Neural cell (in vitro differentiated cells): ENCODE data around the gene UCN2. TPM values are rescaled to one million over a fixed set of nuclear protein-coding genes. Genes with fewer than 3 reads are reported as not detected.

Experiments
- H2AFZ ChIP-seq: fragments of 200-600, 300-800 bp; sonication (generic), shearing (Covaris generic); 2 replicates; pipeline ENCODE4 v1.6.0; 2014; ENCODE audit warnings: low read depth, mild to moderate bottlenecking, antibody characterized with exemption, low read length, moderate library complexity
- H3F3A ChIP-seq: fragments of 200-600 bp; shearing (Covaris generic); 2 replicates; pipeline ENCODE4 v1.6.1; 2016; ENCODE audit warnings: mild to moderate bottlenecking, moderate library complexity, mixed read lengths, antibody characterized with exemption, low read length; ENCODE audit not compliant: insufficient read depth, poor library complexity, severe bottlenecking
- H3K27ac ChIP-seq: fragments of 200-600, 300-800 bp; sonication (generic), shearing (Covaris generic); 2 replicates; pipeline ENCODE4 v1.5.1; 2014; ENCODE audit warnings: mild to moderate bottlenecking, low read length, moderate library complexity
- H3K27me3 ChIP-seq: fragments of 300-800, 200-600 bp; sonication (generic), shearing (Covaris generic); 2 replicates; pipeline ENCODE4 v1.6.0; 2014; ENCODE audit warnings: mild to moderate bottlenecking, low read depth, low read length, moderate library complexity; ENCODE audit not compliant: insufficient read depth
- H3K36me3 ChIP-seq: fragments of 300-800, 200-600 bp; sonication (generic), shearing (Covaris generic); 2 replicates; pipeline ENCODE4 v1.5.1; 2014; ENCODE audit warnings: mild to moderate bottlenecking, antibody characterized with exemption, low read length, moderate library complexity; ENCODE audit not compliant: insufficient read depth
- H3K4me2 ChIP-seq: fragments of 300-800, 200-600 bp; sonication (generic), shearing (Covaris generic); 2 replicates; pipeline ENCODE4 v1.6.0; 2014; ENCODE audit warnings: mild to moderate bottlenecking, low read length
- H3K4me3 ChIP-seq: fragments of 300-800, 200-600 bp; sonication (generic), shearing (Covaris generic); 2 replicates; pipeline ENCODE4 v1.5.1; 2014; ENCODE audit warnings: mild to moderate bottlenecking, low read length, moderate library complexity
- H3K79me2 ChIP-seq: fragments of 200-600 bp; shearing (Covaris generic); replicated peaks from 2 replicates; pipeline ENCODE4 v1.6.0; 2014; ENCODE audit warnings: mild to moderate bottlenecking, low read length, moderate library complexity; ENCODE audit not compliant: insufficient read depth
- H3K9ac ChIP-seq: fragments of 300-800, 200-600 bp; sonication (generic), shearing (Covaris generic); 2 replicates; pipeline ENCODE4 v1.6.1; 2016; ENCODE audit warnings: mild to moderate bottlenecking, low read length, mixed read lengths
- H3K9me2 ChIP-seq: fragments of 200-600 bp; shearing (Covaris generic); 2 replicates; pipeline ENCODE4 v1.6.1; 2016; ENCODE audit warnings: mild to moderate bottlenecking, low read length, mixed read lengths; ENCODE audit not compliant: insufficient read depth
- H3K9me3 ChIP-seq: fragments of 200-600, 300-800 bp; sonication (generic), shearing (Covaris generic); 2 replicates; pipeline ENCODE4 v1.6.1; 2016; ENCODE audit warnings: mild to moderate bottlenecking, mixed run types, low read length, moderate library complexity, mixed read lengths
- H4K20me1 ChIP-seq: fragments of 200-600 bp; shearing (Covaris generic); 2 replicates; pipeline ENCODE4 v1.6.1; 2016; ENCODE audit warnings: mild to moderate bottlenecking, mixed run types; ENCODE audit not compliant: insufficient read depth
- CTCF ChIP-seq: fragments of 450-650 bp; IDR thresholded peaks from 2 replicates; pipeline ENCODE4 v1.5.1; 2014; ENCODE audit warnings: antibody characterized with exemption, mild to moderate bottlenecking, moderate library complexity; ENCODE audit not compliant: poor library complexity, severe bottlenecking
- EP300 ChIP-seq: fragments of 450-650 bp; conservative IDR thresholded peaks from 2 replicates; pipeline ENCODE4 v1.6.1; 2014; ENCODE audit warnings: antibody characterized with exemption, mild to moderate bottlenecking, moderate library complexity; ENCODE audit not compliant: poor library complexity, severe bottlenecking
- EZH2 ChIP-seq: fragments of 200-600, 300-800 bp; shearing (Covaris generic), sonication (generic); IDR thresholded peaks from 2 replicates; pipeline ENCODE4 v1.6.1; 2014; ENCODE audit warnings: antibody characterized with exemption, low read length, borderline replicate concordance, mild to moderate bottlenecking; ENCODE audit not compliant: insufficient read depth, poor library complexity, severe bottlenecking
- MXI1 ChIP-seq: fragments of 450-650 bp; conservative IDR thresholded peaks from 2 replicates; pipeline ENCODE4 v1.6.1; 2014; ENCODE audit warnings: antibody characterized with exemption, mild to moderate bottlenecking; ENCODE audit not compliant: poor library complexity, severe bottlenecking
- POLR2AphosphoS5 ChIP-seq: IDR thresholded peaks from 2 replicates; pipeline ENCODE4 v1.6.1; 2012
- RAD21 ChIP-seq: fragments of 450-650 bp; conservative IDR thresholded peaks from 2 replicates; pipeline ENCODE4 v1.6.1; 2014; ENCODE audit warnings: antibody characterized with exemption, mild to moderate bottlenecking, moderate library complexity
- REST ChIP-seq: IDR thresholded peaks from 2 replicates; pipeline ENCODE4 v1.6.1; 2012; ENCODE audit warnings: borderline replicate concordance
- SMC3 ChIP-seq: fragments of 450-650 bp; conservative IDR thresholded peaks from 2 replicates; pipeline ENCODE4 v1.6.1; 2014; ENCODE audit warnings: antibody characterized with exemption, mild to moderate bottlenecking, moderate library complexity; ENCODE audit not compliant: poor library complexity
- TAF1 ChIP-seq: IDR thresholded peaks from 2 replicates; pipeline ENCODE4 v1.6.1; 2012; ENCODE audit warnings: low read depth
- polyA plus RNA-seq: library from polyadenylated mRNA; depleted of rRNA; stranded (reverse); fragments of >200 nt; gene quantifications from 2 replicates; pipeline ENCODE4 v1.2.3, GENCODE V29; 2014

Gene UCN2
- polyA plus RNA-seq, 1 donor from 2014 or later: 0.68 TPM

- H2AFZ ChIP-seq: no peak overlapping the region
Measured at GRCh38 chr3:48594417-48595049, 31.0 kb upstream of the UCN2 start.

GRCh38 chr3:48593337-48593736 is 29.8 kb upstream of the UCN2 start:
- no peak overlapping the region for H2AFZ ChIP-seq
- no peaks in the 10 kb centered on the region for H3F3A ChIP-seq
- H3K9me2 ChIP-seq: no peaks in the 10 kb centered on the region
- no peak overlapping the region for H3K4me3 ChIP-seq
- no peak overlapping the region for H3K9ac ChIP-seq
- no peaks in the 10 kb centered on the region for H3K36me3 ChIP-seq
- H3K27me3 ChIP-seq: no peaks in the 10 kb centered on the region
- no peak overlapping the region for H3K4me2 ChIP-seq
- no peak overlapping the region for H3K27ac ChIP-seq
- H3K79me2 ChIP-seq: no peaks in the 10 kb centered on the region
- no peaks in the 10 kb centered on the region for H4K20me1 ChIP-seq
- no peaks in the 10 kb centered on the region for H3K9me3 ChIP-seq
- no peak for TF ChIP-seq EZH2
- no peak for TF ChIP-seq REST
- no peak for TF ChIP-seq TAF1
- no peak for TF ChIP-seq EP300
- TF ChIP-seq CTCF: no peak

More at GRCh38 chr3:48594417-48595049, 31.0 kb upstream of the UCN2 start:
- no peaks in the 10 kb centered on the region for H3K79me2 ChIP-seq
- no peaks in the 10 kb centered on the region for H3K9me2 ChIP-seq
- no peaks in the 10 kb centered on the region for H3K36me3 ChIP-seq
- H4K20me1 ChIP-seq: no peaks in the 10 kb centered on the region
- no peak overlapping the region for H3K9ac ChIP-seq
- H3K4me3 ChIP-seq: no peak overlapping the region
- no peaks in the 10 kb centered on the region for H3K27me3 ChIP-seq
- H3K9me3 ChIP-seq: no peaks in the 10 kb centered on the region
- H3K27ac ChIP-seq: no peak overlapping the region
- H3K4me2 ChIP-seq: no peak overlapping the region
- TF ChIP-seq TAF1 (no peak), RAD21 (no peak), REST (no peak), POLR2AphosphoS5 (no peak), CTCF (no peak), EZH2 (no peak), EP300 (no peak), SMC3 (no peak), MXI1 (no peak)
- H3F3A ChIP-seq: no peaks in the 10 kb centered on the region
